Measurements from ENCODE around the gene NPAS1. TPM values are rescaled to one million over a fixed set of nuclear protein-coding genes. Genes with fewer than 3 reads are reported as not detected.

Gene NPAS1
- total and polyA plus RNA-seq, 2 of the 8 experiments (the other 6 are each of a cell fraction or from before 2014, with no cell fraction given): 9.9 to 13.9 TPM

GRCh38 chr19:47005164-47005641, 14.4 kb upstream of the NPAS1 start (continued):
- TF ChIP-seq CHD7 (IDR thresholded peaks at IDR 0.05; ENCODE audit: insufficient replicate concordance, low read length): no peak
- no peak for TF ChIP-seq HDAC2 (IDR thresholded peaks at IDR 0.05; ENCODE audit: borderline replicate concordance in 1 of 2, low read depth in 2 of 2, low read length in 2 of 2)
- no peak for TF ChIP-seq SIRT6 (IDR thresholded peaks at IDR 0.05; ENCODE audit: low read length)
- no peak for TF ChIP-seq BACH1 (IDR thresholded peaks at IDR 0.05; ENCODE audit: low read length)
- no peak for TF ChIP-seq USF2 (IDR thresholded peaks at IDR 0.05; ENCODE audit: low read length)
- no peak for TF ChIP-seq CEBPB (IDR thresholded peaks at IDR 0.05; ENCODE audit: low read depth, low read length)
- TF ChIP-seq ATF2 (IDR thresholded peaks at IDR 0.05; ENCODE audit: low read length): no peak
- no peak for TF ChIP-seq CREB1 (IDR thresholded peaks at IDR 0.05)
- TF ChIP-seq JUND (IDR thresholded peaks at IDR 0.05; ENCODE audit: low read length): no peak
